C1 segment of cervical spinal cord (tissue), 14 donors: ENCODE results near the gene ATF7IP2.
"Not testable (repeated sequence)": the region's sequence is repeated elsewhere in the genome, so short reads cannot be mapped to it uniquely, and the experiment has no call there.

ENCODE experiments used
- DNase-seq, 14 donors: peaks; one replicate each; lab custom pipeline; 2025; lab: John Stamatoyannopoulos, UW

ATF7IP2 gene, protein sequence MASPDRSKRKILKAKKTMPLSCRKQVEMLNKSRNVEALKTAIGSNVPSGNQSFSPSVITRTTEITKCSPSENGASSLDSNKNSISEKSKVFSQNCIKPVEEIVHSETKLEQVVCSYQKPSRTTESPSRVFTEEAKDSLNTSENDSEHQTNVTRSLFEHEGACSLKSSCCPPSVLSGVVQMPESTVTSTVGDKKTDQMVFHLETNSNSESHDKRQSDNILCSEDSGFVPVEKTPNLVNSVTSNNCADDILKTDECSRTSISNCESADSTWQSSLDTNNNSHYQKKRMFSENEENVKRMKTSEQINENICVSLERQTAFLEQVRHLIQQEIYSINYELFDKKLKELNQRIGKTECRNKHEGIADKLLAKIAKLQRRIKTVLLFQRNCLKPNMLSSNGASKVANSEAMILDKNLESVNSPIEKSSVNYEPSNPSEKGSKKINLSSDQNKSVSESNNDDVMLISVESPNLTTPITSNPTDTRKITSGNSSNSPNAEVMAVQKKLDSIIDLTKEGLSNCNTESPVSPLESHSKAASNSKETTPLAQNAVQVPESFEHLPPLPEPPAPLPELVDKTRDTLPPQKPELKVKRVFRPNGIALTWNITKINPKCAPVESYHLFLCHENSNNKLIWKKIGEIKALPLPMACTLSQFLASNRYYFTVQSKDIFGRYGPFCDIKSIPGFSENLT

DNA sequence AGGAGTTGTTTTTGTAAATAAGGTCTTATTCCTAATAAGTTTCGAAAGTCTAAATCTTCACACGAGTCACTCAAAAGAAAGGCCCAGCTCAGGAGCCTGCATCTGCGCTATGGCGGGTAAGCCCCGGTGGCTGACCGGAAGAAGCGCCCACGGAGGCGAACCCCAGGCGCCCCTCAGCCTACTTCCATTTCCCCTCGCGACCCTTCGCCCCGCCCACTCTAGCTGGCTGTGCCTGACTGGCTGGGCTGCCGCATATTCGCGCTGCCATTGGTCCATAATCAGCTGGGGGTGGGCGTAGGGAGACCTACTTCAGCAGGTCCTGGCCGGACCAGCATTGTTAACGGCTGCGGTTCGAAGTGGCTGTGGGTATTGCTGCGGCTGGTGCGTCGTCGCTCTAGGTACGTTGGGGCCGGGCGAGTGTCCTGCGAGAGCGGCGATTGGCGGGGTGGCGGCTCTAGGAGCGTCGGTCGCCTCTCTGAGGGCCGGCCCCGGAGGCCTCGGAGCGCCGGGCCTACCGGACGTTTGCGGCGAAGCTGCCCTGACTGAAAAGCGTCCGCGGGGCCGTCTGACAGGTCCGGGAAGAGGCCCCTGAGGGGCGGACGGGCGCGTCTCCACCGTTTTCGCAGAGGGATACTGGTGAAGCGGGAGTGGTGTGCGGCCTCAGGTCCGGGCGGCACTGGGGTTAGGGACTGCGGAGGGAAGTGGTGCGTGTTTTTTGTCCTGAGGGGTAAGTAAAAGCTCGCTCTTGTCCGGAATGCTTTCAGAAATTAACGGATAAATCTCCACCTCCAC lies at the start of gene ATF7IP2:
TSS of gene ATF7IP2 (plus strand) at position 337 of the 792 bp plus-strand sequence. CDS start 44,560 bp downstream, outside the sequence.
- DNase-seq: peak in 13 of 14 donors; percentile 11 to 74 (median 55)

DNA sequence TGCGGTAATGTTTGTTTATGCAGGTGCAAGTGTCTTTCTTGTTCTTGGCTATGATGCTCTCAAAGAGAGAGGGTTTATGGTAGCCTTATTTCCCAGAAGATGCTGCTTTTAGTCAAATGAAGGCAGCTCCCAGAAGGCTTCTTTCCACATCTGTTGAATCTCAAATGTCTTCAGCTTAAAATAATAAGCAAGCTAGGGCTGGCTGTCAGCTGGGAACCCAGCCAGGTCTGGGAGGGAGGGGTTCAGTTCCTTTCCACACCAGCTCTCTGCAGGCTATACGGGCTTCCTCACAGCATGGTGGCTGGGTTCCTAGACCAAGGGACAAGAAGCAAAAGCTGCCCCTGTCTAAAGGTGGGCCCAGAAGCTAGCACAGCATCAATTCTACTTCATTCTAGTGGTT lies 47.4 kb upstream of the ATF7IP2 start:
- DNase-seq: no peak

DNA sequence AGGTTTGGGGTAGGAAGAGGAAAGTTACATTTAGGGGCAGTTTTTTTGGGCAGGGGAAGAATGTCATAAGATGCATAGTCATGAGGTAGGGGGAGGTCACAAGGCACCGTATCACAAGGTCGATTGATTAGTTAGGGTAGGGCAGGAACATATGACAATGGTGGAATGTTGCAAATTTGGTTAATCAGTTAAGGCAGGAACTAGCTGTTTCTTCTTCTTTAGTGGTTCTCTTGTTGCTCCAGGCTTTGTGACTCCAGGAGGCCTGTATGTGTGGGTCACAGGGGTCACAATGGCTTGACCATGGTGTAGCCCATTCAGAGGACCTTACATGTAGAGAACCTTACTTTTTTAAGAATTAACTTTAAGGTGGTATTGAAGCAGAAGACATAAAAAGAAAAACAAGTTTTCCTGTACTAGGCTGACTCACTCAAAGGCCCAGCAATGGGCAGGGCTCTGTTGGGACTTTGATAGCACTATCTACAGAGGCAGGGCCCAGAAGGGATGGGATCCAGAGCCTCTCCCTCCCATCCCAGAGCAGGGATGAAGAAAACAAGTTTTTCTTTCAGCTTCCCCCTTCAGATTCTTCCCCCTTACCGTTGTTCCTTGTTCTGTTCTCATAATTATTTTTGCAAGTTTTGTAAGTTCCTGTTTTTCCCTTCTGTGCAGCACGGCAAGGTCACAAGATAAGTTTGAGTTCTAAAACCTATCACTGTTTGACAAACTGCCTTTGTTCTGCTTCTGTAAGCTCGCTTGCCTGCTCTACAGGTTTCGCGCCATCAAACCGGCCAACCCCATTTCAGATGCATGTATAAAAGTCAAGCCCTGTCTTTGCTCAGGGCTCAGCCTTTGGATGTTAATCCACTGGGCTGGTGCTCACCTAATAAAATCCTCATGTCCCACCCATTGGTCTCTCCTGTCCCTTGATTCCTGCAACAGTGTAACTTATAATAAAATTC lies 45.8 kb upstream of the ATF7IP2 start:
- no peak for DNase-seq

DNA sequence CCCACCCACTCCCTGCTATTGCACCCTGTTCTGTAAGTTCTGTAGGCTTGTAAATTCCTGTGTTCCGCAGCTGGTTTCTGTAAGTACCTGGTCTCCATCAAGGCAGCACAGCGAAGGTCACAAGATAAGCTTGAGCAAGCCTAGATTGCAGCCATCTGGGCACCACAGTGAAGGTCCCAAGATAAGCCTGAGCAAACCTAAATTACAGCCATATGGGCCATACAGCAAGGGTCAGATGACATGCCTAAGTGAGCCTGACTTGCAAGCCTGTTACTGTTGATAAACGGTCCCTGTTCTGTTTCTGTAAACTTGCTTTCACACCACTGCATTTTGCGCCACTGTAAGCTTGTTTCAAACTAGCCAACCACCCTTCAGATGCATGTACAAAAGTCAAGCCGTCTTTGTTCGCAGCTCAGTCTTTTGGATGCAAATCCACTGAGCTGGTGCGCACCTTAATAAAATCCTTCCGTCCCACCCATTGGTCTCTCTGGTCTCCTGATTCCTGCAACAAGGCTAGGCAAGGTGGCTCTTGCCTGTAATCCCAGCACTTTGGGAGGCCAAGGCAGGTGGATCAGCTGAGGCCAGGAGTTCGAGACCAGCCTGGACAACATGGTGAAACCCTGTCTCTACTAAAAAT lies 42.6 kb upstream of the ATF7IP2 start:
- no peak for DNase-seq

DNA sequence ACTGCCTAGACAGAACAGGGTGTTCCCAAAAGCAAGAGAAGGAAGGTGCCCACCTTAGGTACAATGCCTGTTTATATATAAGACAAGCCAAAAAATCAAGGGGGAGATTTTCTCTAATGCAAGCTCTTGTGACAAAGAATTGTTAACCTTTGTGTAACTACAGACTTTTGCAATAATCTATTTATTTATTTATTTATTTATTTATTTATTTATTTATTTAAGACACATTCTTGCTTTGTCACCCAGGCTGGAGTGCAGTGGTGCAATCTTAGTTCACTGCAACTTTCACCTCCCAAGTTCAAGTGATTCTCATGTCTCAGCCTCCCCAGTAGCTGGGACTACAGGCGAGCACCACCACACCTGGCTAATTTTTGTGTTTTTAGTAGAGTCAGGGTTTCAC lies 41.2 kb upstream of the ATF7IP2 start:
- not testable (repeated sequence) for DNase-seq

DNA sequence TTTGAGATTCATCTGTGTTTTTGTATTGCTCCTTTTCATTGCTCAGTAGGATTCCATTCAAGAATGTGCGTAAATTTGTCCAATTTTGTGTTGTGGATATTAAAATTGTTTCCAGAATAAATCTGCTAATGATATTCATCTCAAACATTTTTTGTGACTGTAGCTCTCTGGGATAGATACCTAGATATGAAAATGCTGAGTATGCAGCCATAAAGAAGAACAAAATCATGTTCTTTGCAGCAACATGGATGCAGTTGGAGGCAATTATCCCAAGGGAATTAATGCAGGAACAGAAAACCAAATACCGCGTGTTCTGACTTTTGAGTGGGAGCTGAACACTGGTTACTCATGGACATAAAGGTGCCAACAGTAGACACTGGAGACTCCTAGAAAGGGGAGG lies 40.2 kb upstream of the ATF7IP2 start:
- DNase-seq: no peak

DNA sequence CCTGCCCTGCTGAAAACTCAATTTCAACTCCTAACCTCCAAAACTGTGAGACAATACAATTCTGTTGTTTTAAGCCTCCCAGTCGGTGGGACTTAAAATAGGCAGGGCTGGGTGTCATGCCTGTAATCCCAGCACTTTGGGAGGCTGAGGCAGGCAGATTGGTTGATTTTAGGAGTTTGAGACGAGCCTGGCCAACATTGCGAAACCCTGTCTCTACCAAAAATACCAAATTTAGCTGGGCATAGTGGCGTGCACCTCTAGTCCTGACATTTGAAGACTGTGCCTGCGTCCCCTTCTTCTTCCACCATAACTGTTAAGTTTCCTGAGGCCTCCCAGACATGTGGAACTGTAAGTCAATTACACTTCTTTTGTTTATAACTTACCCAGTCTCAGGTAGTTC lies 36.0 kb upstream of the ATF7IP2 start:
- DNase-seq: no peak

DNA sequence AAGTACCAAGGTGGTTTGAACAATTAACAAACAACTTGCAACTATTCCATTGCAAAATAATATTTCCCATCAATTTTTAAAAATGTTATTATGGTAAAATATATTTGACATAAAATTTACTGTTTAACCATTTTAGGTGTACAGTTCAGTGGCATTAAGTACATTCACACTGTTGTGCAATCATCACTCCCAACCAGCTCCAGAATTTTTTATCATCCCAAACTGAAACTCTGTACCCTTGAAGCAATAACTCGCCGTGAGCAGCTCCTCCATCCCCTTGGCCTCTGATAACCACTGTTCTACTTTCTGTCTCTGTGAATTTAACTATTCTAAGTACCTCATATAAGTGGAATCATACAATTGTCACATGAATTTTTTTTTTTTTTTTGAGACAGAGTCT lies 33.6 kb upstream of the ATF7IP2 start:
- no peak for DNase-seq

DNA sequence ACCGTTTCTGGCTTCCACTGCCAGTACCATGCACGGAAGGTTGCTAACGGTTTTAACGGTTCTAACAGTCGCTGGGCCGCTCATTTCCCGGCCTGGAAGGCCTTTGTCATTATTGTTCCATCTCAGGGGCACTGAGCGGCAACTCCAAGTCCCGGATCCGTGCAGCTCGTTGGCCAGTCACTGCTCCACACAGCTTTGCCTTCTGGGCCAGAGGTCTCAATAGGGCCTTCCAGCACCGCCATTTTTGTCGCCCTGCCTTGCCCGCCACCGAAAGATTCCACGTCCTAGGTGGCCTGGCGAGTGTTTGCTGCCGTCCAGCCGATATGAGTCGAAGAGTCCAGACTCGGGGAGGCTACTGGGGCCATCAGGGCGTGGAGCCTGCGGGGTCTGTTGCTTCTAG lies 30.3 kb upstream of the ATF7IP2 start:
- DNase-seq: no peak

DNA sequence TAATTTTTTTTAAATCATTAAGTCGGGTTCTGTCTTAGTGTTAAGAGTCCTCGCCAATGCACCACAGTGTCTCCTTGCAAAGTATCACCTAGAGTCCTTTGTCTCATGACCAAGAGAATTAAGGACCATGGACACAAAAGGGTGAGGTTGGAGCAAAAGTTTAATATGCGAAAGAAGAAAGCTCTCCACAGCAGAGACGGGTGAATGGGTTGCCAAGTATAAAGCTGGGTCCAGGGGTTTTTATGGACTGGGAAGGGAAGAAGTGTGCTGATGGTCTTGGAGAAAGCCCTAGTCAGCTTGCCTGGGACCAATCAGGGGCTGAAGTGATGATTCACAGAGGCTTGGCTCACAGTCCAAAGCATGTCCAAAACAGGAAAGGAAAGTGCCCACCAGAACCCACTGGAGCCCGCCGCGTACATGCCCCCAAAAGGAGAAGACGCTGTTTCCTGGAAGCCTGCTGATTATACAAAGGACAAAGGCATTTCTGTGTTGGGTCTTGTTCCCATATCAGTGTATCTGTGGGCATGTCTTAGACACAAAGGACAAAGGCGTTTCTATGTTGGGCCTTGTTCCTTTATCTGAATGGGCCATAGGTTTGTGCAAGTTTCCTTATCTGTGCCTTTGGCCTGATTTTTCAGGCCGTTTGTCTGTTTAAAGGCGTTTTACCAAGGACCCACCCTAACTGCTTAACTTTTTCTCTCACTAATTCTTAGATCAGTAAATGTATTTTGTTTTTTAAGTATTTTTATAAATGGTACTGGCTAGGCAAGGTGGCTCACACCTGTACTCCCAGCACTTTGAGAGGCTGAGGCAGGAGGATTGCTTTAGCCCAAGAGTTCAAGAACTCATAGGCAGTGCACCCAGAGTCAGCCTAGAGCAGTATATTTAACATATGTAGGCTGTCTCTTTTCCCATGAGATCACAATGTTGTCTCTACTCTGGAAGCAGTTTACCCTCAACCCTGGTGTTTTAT lies 28.7 kb upstream of the ATF7IP2 start:
- DNase-seq: no peak

DNA sequence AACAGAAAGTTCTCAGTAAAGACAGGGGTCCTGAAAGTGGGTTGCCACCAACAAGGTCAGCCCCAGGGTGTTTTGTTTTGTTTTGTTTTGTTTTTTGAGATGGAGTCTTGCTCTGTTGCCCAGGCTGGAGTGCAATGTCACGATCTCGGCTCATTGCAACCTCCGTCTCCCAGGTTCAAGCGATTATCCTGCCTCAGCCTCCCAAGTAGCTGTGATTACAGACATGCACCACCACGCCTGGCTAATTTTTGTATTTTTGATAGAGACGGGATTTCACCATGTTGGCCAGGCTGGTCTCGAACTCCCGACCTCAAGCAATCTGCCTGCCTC lies 24.1 kb upstream of the ATF7IP2 start:
- DNase-seq: not testable (repeated sequence)

DNA sequence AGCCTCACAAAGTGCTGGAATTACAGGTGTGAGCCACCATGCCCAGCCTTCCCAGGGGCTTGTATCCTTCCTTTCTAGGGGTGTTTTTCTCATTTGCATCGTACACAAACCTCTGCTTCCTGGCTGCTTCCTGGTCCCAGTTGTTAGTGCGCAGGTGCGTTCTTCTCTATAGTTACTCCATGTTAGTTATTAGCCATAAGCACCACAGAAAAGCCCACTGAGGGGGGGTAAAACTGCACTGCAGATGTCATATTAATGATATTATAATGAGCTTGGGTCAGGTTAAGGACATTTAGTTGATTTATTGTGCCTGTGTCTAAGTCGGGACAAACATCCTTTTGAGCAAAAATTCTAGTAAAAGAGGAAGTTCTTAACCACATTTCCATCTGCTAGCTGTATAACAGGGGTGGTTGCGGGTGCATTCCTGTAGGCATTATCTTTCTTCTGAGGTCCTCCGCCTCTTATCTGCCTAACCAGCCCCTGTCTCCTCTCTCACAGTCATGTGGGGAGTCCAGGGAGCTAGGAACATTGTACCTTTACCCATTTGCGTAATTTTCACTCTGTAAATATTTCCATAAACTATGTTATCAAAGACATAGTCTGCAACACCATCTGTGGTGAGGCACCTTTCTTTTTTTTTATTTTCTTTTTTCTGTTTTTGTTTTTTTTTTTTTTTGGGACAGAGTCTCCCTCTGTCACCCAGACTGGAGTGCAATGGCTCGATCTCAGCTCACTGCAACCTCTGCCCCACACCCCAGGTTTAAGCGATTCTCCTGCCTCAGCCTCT lies 23.6 kb upstream of the ATF7IP2 start:
- DNase-seq: no peak

DNA sequence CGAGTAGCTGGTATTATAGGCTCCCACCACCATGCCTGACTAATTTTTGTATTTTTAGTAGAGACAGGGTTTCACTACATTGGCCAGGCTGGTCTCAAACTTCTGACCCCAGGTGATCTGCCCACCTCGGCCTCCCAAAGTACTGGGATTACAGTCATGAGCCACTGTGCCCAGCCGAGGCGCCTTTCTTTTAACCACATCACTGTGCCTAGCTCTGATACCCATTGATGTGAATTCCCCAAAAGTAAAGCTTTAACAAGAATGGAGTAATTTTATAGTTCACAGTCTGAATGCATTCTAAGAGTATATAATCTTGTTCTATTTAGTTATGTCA lies 23.0 kb upstream of the ATF7IP2 start:
- not testable (repeated sequence) for DNase-seq

DNA sequence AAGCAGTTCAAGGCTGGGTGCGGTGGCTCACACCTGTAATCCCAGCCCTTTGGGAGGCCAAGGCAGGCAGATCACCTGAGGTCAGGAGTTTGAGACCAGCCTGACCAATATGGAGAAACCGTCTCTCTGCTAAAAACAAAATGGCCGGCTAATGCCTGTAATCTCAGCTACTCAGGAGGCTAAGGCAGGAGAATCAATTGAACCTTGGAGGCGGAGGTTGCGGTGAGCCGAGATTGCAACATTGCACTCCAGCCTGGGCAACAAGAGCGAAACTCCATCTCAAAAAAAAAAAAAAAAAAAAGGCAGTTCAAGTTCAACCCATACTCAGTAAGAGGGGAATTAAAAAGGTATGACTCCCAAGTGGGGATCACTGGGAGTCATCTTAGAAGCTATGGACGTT lies 19.2 kb upstream of the ATF7IP2 start:
- DNase-seq: not testable (repeated sequence)

DNA sequence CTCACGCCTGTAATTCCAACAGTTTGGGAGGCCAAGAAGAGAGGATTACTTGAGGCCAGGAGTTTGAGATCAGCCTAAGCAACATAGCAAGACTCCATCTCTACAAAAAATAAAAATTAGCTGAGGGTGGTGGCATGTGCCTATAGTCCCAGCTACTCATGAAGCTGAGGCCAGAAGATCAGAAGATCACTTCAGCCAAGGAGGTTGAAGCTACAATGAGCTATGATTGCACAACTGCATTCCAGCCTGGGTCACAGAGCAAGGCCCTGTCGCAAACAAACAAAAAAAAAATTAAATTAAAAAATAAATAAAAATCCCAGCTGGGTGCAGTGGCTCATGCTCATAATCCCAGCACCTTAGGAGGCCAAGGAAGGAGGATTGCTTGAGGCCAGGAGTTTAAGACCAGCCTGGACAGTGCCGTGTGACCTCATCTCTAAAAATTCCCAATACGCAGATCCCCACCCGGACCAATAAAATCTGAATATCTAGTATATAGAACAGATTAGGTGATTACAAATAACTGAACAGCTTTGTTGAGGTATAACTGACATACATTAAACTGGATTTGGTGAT lies 18.2 kb upstream of the ATF7IP2 start:
- no peak for DNase-seq

DNA sequence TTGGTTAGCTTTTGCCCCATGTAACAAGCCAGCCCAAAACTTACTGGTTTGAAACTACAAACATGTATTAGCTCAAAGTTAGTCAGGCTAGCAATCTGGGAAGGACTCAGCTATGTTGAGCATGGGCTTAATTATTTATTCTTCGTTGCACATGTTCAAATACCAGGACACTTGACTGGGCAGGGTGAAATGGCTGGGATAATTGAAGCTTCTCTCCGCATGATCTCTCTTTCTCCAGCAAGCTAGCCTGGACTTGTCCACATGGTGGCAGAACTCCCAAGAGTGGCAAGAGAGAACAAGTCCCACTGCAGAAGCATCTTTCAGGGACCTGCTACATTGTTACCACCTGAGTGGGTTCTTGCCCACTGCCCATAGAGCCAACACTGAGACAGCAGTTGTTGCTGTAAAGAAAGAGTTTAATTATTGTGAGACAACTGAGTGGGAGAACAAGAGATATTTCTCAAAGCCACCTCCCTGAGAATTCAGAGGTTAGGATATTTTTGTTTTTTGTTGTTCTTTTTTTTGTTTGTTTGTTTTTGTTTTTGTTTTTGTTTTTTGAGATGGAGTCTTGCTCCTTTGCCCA lies 16.8 kb upstream of the ATF7IP2 start:
- DNase-seq: no peak

DNA sequence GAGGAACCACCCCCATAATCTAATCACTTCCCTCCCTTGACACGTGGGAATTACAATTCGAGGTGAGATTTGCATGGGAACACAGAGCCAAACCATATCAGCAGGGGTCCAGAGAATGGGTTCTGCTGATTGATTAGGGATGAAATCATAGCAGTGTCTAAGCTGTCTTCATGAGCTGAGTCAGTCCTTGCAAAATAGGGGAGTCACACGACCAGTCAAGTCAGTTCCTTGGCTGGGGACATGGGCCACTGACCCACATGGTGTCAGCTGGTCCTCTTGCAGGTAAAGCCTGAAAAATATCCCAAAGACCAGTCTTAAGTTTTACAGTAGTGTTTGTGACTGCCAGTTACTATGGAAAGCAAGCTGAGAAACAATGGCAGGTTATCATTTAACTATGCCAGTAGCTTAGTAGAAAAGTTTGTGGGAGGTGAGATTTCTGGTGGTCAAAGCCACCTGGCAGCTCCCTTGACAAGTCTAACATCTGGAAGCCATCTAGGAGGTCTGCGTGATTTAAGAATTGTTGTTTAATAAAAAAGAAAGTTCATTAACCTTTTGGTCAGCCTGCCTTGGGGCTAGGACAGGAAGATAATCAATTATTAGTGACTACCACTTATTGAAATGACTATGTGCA lies 15.7 kb upstream of the ATF7IP2 start:
- DNase-seq: no peak

DNA sequence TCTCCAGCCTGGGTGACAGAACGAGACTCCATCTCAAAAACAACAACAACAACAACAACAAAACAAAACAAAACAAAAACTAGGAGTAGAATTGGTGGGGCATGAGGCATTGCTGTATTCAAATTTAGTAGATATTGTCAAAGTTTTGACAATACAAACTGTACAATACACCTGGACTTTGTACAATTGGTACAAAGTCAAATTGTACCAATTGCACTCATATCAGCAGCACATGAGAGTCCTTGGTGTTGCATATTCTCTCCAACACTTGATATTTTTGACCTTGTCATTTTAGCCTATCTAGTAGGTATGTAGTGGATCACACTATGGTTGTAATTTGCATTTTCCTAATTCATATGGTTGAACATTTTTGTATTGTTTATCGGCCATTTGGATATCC lies 14.3 kb upstream of the ATF7IP2 start:
- no peak for DNase-seq
